Stomach smooth muscle (tissue), 2 donors: ENCODE results near the gene KMO.

ENCODE experiments used
- H3K27ac ChIP-seq: one replicate; pipeline ENCODE4 v1.7.0; 2013; ENCODE audit warnings: mild to moderate bottlenecking, low read length, inconsistent platforms
- H3K27me3 ChIP-seq, 2 donors: one replicate each; pipeline ENCODE4 v1.7.0; 2013; ENCODE audit warnings: low read length in 2 of 2; ENCODE audit not compliant: insufficient read depth in 2 of 2, control insufficient read depth in 1 of 2
- H3K36me3 ChIP-seq, 2 donors: one replicate each; pipeline ENCODE4 v1.7.0; 2013; ENCODE audit warnings: low read length in 2 of 2; ENCODE audit not compliant: control insufficient read depth in 2 of 2, insufficient read depth in 2 of 2
- H3K4me1 ChIP-seq: one replicate; pipeline ENCODE4 v1.7.0; 2013; ENCODE audit warnings: low read length; ENCODE audit not compliant: control insufficient read depth, insufficient read depth
- H3K4me3 ChIP-seq, 2 donors: one replicate each; pipeline ENCODE4 v1.7.0; 2013; ENCODE audit warnings: low read length in 2 of 2
- H3K9ac ChIP-seq, 2 donors: one replicate each; pipeline ENCODE4 v1.7.0; 2013; ENCODE audit warnings: low read length in 2 of 2, mild to moderate bottlenecking in 1 of 2
- H3K9me3 ChIP-seq, 2 donors: one replicate each; pipeline ENCODE4 v1.7.0; 2013; ENCODE audit warnings: low read length in 2 of 2; ENCODE audit not compliant: control insufficient read depth in 2 of 2
- donor health status: healthy.
- donor health status: Pancreatic carcinoma.

The KMO gene

DNA sequence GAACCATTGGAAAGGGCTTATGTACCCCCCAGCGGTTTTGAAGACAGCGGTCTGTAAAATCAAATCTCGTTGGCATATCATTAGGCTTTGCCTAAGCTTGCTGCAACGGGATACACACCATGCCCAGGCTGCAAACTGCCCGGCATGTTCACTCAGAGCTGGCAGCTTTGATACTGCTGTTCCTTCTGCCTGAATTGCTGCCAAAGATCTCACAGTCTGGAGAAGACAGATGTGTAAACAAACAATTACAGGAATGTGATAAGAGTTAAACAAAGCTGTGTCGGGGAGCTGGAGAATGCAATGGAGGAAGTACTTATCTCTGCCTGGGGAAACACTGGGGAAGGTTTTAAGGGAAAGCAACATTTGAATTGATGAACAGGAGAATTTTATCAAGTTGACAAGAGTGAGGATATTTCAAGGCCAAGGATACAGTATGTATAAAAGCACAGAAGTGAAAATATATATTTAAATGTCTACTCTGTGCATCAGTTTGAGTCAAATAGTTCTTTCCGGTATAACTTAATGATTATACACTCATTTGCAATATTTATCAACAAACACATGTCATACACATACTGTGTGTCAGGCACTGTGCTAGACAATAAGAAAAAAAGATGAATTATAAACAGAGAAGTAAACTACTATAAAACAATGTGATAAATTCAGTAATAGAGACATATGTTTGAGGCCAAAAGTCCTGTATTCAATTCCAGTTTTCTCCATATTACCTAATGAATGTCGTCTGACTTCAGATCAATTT, 78.1 kb downstream of the KMO start:
- H3K9me3 ChIP-seq, result no peaks in the 10 kb centered on the region
- H3K27me3 ChIP-seq, result no peaks in the 10 kb centered on the region
- H3K9ac ChIP-seq, result no peak overlapping the region
- no peak overlapping the region for H3K27ac ChIP-seq
- no peaks in the 10 kb centered on the region for H3K4me1 ChIP-seq
- no peak overlapping the region for H3K4me3 ChIP-seq
- no peaks in the 10 kb centered on the region for H3K36me3 ChIP-seq

DNA sequence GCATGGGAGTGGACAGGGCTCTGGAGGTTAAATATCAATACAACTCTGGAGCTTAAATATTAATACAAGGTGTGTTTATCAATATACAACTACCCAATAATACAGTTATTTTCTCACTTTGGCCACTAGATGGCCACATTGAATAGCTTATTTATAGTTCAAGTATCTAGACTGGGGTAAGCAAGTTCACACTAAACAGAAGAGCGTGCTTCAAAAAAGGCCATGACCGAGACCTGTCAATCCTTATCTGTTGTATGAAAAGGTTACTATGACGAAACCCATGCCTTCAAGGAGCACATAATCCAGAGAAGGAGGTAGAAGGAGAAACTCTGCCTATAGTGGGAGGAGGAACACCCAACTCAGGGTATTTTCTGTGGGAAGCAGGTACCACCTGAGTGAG, 78.9 kb downstream of the KMO start:
- Histone ChIP-seq H3K27ac (no peak overlapping the region), H3K36me3 (no peaks in the 10 kb centered on the region), H3K9me3 (no peaks in the 10 kb centered on the region), H3K4me3 (no peak overlapping the region), H3K27me3 (peaks cover 0 to 3% of the 10 kb centered on the region in 2 donors), H3K4me1 (no peaks in the 10 kb centered on the region), H3K9ac (no peak overlapping the region)

- Histone ChIP-seq H3K36me3 (no peaks in the 10 kb centered on the region), H3K9ac (no peak overlapping the region), H3K4me1 (no peaks in the 10 kb centered on the region), H3K9me3 (no peaks in the 10 kb centered on the region), H3K4me3 (no peak overlapping the region), H3K27me3 (peaks cover 0 to 3% of the 10 kb centered on the region in 2 donors), H3K27ac (no peak overlapping the region)
Observed at GRCh38 chr1:241611736-241612135, 79.6 kb downstream of the KMO start.

GRCh38 chr1:241612533-241613477, 80.6 kb downstream of the KMO start:
- H3K36me3 ChIP-seq, result no peaks in the 10 kb centered on the region
- no peaks in the 10 kb centered on the region for H3K4me1 ChIP-seq
- H3K27ac ChIP-seq, result no peak overlapping the region
- H3K27me3 ChIP-seq, result peaks cover 0 to 3% of the 10 kb centered on the region in 2 donors
- H3K9ac ChIP-seq, result no peak overlapping the region
- H3K9me3 ChIP-seq, result no peaks in the 10 kb centered on the region
- no peak overlapping the region for H3K4me3 ChIP-seq

GRCh38 chr1:241614144-241614543, 82.0 kb downstream of the KMO start:
- H3K9ac ChIP-seq, result no peak overlapping the region
- H3K36me3 ChIP-seq, result no peaks in the 10 kb centered on the region
- H3K4me1 ChIP-seq, result no peaks in the 10 kb centered on the region
- H3K9me3 ChIP-seq, result no peaks in the 10 kb centered on the region
- no peak overlapping the region for H3K27ac ChIP-seq
- no peak overlapping the region for H3K4me3 ChIP-seq
- peaks cover 0 to 3% of the 10 kb centered on the region in 2 donors for H3K27me3 ChIP-seq

DNA sequence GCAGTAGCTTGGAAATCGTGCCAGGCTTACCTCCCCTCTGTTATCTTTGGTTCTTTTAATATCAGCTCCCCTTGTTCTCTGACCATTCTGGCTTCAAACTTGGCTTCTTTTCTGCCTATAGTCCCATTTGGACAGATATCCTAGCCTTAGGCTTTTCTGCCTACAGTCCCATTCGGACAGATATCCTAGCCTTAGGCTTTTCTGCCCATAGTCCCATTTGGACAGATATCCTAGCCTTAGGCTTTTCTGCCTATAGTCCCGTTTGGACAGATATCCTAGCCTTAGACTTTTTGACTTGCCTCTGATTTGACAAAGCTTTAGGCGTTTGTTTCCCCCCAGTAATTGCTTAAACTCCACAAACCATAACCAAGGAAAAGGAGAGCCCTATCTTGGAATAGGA, 82.4 kb downstream of the KMO start:
- no peaks in the 10 kb centered on the region for H3K4me1 ChIP-seq
- H3K9ac ChIP-seq, result no peak overlapping the region
- peaks cover 0 to 3% of the 10 kb centered on the region in 2 donors for H3K27me3 ChIP-seq
- H3K27ac ChIP-seq, result no peak overlapping the region
- H3K4me3 ChIP-seq, result no peak overlapping the region
- H3K9me3 ChIP-seq, result no peaks in the 10 kb centered on the region
- no peaks in the 10 kb centered on the region for H3K36me3 ChIP-seq

DNA sequence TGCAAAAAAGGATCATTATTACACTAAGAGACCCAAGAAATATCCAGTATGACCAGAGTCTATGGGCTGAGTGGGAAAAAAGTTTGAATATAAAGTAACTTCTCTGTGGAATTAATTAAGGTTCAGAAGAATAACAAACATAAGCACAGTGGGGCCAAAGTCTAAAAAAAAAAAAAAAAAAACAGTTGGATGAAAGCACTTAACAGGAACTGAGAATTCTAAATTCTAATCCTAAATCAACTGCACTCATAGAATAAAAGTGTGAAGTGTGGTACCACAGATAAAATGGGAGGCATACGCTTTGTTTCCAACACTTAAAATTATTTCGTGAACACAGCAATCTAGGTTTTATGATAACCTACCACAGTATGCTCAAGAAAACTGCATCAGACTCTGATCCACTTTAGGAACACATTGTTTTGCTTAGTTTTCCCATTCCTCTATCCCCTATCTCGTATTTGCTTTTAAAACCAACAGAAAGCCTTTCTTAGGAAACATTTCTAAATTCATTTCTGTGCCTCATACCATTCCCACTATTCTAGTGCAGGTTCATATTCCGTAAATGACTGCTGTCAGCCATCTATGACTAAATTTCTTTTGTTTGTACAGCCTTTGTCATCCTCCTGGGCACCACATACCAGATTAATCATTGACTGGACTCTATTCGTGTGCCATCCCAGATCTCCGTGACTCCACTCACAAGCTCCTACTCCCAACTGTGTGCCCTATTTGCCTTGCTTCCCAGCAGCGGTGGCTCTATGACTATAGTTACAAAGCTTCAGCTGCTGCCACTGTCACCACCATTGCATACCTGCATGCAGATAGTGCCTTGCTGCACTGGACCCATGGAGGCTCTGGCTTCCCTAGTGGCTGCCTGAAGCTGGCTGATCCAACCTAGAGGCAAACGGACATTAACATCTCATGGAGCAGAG, 83.1 kb downstream of the KMO start:
- no peaks in the 10 kb centered on the region for H3K9me3 ChIP-seq
- no peak overlapping the region for H3K4me3 ChIP-seq
- no peaks in the 10 kb centered on the region for H3K36me3 ChIP-seq
- H3K27me3 ChIP-seq, result peaks cover 0 to 3% of the 10 kb centered on the region in 2 donors
- no peaks in the 10 kb centered on the region for H3K4me1 ChIP-seq
- no peak overlapping the region for H3K27ac ChIP-seq
- no peak overlapping the region for H3K9ac ChIP-seq

DNA sequence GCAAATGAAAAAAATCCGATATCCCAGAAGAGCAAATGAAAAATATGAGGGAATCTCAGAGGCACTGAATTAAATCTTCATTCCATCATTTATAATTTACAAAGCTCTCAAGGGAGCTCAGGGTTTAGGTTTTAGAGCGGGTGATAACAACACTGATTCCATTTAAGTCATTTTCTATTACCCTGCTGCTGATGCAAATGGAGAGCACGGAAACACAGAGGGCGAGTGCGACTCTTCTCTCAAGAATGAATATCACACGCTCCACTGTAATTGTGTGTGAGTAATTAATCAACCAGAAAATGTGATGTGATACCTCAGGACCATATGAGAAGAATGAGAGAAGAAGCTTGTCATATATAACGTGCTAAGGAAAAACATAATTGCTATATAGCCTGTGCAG, 85.2 kb downstream of the KMO start:
- Histone ChIP-seq H3K27ac (no peak overlapping the region), H3K4me1 (no peaks in the 10 kb centered on the region), H3K9ac (no peak overlapping the region), H3K9me3 (no peaks in the 10 kb centered on the region), H3K4me3 (no peak overlapping the region), H3K27me3 (peaks cover 0 to 3% of the 10 kb centered on the region in 2 donors), H3K36me3 (no peaks in the 10 kb centered on the region)

- no peaks in the 10 kb centered on the region for H3K9me3 ChIP-seq
- H3K27ac ChIP-seq, result no peak overlapping the region
- H3K4me1 ChIP-seq, result no peaks in the 10 kb centered on the region
- H3K4me3 ChIP-seq, result no peak overlapping the region
- no peaks in the 10 kb centered on the region for H3K27me3 ChIP-seq
- no peaks in the 10 kb centered on the region for H3K36me3 ChIP-seq
- no peak overlapping the region for H3K9ac ChIP-seq
Observed at GRCh38 chr1:241622669-241623068, 90.5 kb downstream of the KMO start.

DNA sequence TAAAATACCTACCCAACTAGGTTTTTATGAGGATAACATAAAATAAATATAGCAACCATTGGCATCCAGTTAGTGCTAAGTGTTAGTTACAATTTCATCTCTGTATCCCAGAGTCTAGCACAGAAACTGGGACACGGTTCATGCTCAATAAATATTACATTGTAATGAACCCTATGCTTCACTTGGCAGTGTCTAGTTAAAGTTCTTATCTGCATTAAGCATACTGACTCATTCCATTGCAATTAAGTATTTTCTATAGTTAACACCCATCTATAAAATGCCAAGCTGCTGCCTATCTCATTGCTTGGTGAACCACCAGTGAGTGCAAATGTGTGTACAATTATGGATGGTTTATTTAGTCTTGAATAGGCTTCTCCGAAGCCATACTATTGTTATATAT, 92.8 kb downstream of the KMO start:
- Histone ChIP-seq H3K9ac (no peak overlapping the region), H3K4me1 (no peaks in the 10 kb centered on the region), H3K27me3 (no peaks in the 10 kb centered on the region), H3K27ac (no peak overlapping the region), H3K4me3 (no peak overlapping the region), H3K9me3 (no peaks in the 10 kb centered on the region), H3K36me3 (no peaks in the 10 kb centered on the region)
